Ecto neural progenitor cell (in vitro differentiated cells): ENCODE data around the gene DOK4.
"Not testable (repeated sequence)": the region's sequence is repeated elsewhere in the genome, so short reads cannot be mapped to it uniquely, and the experiment has no call there.

Experiments used
- DNase-seq: peaks from one replicate; pipeline ENCODE4 v3.0.0-alpha.2; 2018; ENCODE audit warnings: low spot score

The DOK4 gene

GRCh38 chr16:57502048-57502775 lies 15.9 kb upstream of the DOK4 start:
- no peak for DNase-seq

DNA sequence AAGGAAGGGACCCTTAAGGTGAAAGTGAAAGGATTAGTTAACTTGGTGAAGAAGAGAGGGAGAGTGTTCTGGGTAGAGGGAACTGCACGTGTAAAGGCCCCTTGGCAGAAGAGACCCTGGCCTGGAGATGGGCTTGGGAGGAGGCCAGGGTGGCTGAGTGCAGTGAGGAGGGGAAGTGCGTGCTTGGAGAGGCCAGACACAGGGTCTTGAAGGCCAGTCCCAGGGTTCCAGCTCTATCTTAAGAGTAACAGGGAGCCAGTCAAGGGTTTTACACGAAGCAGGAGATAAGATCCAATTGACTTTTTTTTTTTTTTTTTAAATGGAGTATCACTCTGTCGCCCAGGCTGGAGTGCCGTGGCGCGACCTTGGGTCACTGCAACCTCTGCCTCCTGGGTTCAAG lies 15.2 kb upstream of the DOK4 start:
- DNase-seq, result no peak

DNA sequence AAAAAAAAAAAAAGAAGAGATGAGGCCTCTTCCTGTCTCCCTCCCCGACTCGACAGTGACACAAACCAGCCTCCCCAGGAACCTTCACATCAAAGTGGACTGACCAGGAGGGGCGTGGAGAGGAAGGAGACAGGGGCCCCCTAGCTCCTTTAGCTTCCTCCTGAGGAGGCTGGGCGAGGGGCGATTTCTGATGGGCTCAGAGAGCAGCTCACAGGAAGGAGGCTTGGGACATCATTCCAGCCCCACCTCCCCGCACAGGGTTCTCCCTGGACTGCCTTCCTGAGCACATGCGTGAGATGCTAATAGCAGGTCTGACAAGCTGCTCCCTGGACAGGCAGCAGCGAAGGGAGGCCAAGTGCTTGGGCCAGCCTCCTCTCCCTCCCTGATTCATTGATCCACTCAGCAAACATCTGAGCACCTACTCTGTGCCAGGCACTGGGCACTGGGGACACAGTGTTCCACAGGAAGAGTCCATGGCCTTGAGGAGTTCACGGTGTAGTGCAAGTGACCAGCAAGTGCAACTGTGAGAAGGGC lies 14.4 kb upstream of the DOK4 start:
- DNase-seq, result no peak

GRCh38 chr16:57499941-57500340 lies 13.6 kb upstream of the DOK4 start:
- not testable (repeated sequence) for DNase-seq

GRCh38 chr16:57498031-57498430 lies 11.7 kb upstream of the DOK4 start:
- DNase-seq, result no peak

DNA sequence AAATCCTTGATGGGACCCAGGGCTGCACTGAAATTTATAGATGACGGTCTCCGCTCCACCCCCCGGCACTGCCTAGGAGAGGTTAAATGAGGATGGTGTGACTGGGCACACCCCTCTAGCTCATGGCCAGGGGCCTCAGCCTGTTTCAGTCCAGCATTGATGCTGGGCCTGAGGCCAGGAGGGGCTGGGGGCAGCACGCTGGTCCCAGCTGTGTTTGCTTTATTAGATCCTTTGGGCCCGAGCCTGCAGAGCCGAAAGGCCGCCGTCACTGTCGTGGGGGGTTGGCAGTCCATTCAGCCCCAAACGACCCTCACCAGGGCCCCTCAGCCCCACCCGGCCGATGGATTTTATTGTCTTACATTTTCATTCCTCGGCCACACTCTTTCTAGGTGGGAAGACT lies 10.8 kb upstream of the DOK4 start:
- DNase-seq, result no peak

DNA sequence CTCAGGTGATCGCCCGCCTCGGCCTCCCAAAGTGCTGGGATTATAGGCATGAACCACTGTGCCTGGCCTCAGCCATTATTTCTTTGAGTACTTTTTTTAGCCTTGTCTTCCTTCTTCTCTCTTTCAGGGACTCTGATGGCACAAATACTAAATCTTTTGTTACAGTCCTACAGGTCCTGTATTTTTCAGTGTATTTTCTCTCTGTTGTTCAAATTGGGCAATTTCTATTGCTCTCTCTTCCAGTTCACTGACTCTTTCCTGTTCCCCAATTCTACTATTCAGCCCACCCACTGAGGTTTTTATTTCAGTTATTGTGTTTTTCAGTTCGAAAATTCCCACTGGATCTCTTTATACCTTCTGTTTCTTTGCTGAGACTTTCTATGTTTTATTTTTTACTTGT lies 7.5 kb upstream of the DOK4 start:
- no peak for DNase-seq

GRCh38 chr16:57489229-57489628 lies 2.9 kb upstream of the DOK4 start:
- DNase-seq, result no peak

- no peak for DNase-seq
Measured at GRCh38 chr16:57486858-57487834, 853 bp upstream of the DOK4 start.

DNA sequence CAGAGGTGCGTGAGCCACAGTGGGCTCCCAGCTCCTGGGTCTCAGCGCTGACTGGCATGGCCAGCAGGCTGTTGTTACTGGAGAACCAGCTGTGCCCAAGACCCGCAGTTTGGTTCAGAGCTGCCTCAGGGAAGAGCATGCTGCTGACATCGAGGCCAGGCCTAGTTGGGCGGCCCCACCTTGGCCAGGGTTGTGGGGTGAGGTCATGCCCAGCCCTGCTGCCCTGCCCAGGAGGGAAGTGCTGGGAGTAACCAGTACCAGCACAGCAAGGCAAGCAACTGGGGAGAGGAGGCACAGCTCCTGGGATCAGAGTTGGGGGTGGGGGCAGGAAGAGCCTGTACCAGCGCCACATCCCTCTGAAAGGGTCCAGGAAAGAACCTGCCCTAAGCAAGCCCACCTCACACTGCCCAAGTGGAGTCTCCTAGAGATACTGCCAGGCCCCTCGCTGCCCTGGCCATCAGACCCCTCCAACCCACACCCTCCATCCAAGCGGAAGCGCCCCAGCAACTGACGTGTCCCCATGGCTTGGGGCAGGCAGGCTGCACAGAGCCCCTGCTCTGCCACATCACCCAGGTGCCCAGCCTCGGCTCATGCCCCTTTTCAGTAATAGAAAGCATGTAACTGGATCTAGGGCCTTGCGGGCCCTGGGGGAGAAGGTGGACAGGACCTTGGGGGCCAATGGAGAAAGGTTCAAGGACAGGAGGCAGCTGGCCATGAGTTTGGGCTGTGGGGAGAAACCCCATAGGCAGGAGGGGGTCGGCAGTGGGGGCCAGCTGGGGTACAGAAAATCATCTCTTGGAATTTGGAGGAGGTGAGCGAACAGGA lies 990 bp downstream of the DOK4 start:
- no peak for DNase-seq

- DNase-seq, result no peak
Measured at GRCh38 chr16:57484515-57485005, 1.7 kb downstream of the DOK4 start.

DNA sequence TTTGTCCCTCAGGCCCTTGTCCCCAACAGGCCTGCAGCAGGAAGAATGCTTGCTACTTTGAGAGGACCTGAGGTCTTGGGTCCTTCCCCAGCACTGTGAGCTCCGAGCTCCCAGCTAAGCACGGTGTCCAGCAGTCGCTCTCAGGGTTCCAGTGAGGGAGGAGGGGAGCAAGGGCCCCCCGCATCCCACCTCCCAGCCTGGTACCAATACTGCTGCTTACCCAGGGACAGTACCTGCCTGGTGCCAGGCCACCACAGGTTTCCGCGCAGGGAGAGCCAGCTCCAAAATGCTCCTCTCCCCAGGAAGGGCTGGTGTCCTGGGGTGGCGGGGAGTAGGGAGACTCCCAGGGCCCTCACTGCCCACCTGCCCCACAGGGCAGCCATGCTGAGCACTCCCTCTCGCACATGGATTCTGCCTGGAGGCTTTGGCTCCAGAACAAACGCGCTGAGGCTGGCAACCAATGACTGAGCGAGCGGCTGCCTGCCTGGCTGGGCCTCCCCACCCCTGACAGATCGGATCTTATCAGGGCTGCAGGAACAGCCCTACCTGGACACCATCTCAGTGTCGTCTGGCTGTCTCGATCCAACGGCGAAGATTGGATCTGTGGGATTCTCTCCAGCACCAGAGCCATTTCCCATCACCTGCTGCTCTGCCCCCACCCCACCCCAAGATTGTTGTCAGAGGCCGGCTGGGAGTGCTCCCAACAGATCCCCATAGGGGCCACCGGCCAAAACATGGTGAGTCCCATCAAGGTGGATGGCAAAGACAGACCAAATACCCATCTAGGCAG lies 2.4 kb downstream of the DOK4 start:
- no peak for DNase-seq

DNA sequence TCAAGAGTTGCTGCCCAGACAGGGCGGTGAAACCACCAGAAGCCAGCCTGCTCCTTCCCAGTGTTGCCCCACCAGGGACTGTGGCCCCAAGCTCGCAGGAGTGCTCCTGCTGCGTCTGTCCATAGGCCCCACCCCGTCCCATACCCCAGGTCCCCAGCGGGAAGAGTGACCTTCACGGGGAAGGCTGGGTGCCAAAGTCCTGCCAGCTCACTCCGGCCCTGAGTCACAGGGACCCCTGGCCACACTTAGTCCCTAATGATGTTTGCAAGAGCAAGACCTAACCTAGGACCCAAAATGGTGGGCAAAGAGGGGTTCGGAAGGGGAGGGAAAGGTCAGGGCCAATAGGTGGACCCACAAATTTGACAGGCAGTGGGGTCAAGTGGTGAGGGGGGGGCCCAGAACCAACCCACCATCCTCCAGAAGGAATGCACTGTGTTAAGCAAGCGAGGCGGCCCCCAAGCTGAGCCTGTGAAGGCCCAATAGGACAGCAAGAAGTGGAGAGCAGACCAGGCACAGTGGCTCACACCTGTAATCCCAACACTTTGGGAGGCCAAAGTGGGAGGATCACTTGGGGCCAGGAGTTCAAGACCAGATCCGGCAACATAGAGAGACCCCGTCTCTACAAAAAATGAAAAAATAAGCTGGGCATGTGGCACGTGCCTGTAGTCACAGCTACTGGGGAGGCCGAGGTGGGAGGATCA lies 3.3 kb downstream of the DOK4 start:
- DNase-seq, result no peak

- no peak for DNase-seq
Measured at GRCh38 chr16:57481421-57481820, 4.9 kb downstream of the DOK4 start.

DNA sequence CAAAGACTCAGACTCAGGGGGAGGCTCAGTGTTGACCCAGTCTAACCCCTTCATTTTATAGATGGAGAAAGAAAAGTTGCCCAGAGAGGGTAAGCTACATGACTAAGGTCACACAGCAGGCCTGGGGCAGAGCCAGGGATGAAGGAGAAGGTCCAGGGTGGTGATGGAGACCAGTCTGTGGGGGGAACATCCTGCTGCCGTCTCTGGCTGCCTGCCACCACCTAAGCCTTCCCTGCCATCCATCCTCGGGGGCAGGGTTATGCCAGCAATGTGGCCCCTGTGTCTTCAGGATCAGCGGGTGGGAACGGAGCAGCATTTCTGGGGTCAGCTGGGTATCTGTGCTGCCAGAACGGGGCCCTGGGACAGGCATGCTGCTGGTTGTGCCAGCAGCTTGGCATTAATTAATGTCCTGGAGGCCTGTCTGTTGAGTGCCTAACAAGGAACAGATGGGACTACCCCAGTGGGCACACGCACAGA lies 5.5 kb downstream of the DOK4 start:
- DNase-seq, result no peak

GRCh38 chr16:57479976-57480753 lies 6.1 kb downstream of the DOK4 start:
- DNase-seq, result no peak

- peak; percentile 73 for DNase-seq
Measured at GRCh38 chr16:57479205-57479975, 6.9 kb downstream of the DOK4 start.

GRCh38 chr16:57478396-57479204 lies 7.7 kb downstream of the DOK4 start:
- DNase-seq, result no peak
